HG03064 (cell line): ENCODE results near the gene RAB23.
A peak's percentile ranks its signal among the peaks of the same experiment; 100 is the strongest.
"Not testable (repeated sequence)": the region's sequence is repeated elsewhere in the genome, so short reads cannot be mapped to it uniquely, and the experiment has no call there.

Experiments used
- ATAC-seq: cut with Tn5 transposase; IDR thresholded peaks from one replicate; pipeline ENCODE4 v1.9.1; 2021; ENCODE audit warnings: low read depth; ENCODE audit not compliant: unreplicated experiment

The RAB23 gene

DNA sequence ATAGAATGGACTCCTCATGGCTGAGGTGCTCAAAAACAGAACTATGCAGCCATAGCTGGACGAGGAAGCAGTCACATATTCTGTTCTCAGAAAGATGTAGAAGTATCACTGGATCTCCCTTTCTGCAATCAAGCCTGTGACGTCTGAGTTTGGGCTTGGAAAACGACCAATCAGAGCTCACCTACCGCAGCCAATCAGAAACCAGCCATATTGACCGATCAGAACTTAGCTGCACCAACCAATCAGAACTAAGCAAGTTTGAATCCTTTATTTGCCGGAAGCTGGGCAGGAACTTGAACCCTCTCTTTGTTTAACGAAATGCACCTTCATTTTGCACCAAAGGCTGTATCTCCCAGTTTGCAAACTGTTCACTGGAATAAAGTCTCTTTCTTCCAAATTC lies 21.8 kb upstream of the RAB23 start:
- no peak for ATAC-seq

DNA sequence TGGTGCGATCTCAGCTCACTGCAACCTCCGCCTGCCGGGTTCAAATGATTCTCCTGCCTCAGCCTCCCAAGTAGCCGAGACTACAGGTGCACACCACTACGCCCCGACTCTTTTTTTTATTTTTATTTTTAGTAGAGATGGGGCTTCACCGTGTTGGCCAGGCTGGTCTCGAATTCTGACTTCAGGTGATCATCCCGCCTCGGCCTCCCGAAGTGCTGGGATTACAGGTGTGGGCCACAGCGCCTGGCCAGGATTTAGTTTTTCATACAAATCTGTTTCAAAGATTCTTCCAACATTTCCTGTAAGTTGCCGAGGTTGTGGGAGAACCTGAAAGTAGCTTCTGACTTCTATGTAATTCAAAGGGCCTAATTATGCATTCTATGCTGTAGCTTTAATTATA lies 21.4 kb upstream of the RAB23 start:
- not testable (repeated sequence) for ATAC-seq

DNA sequence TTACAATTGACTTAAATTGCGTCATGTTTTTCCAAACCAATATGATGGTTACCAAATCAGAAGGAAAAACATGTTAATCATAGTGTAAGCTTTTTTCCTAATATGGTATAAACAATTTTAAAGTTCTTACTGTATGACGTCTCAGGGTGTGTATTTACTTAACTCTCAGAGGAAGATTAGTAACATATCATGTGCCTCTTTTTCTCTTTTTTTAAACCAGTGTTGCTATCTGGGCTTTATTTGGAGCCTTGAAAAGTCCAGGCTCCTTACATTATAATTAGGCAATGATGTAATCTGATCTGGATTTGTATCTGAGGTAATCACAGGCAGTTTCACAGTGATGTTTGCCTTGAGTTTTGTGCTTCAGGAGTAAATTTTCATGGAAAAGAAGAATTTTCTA lies 20.4 kb upstream of the RAB23 start:
- ATAC-seq = no peak

DNA sequence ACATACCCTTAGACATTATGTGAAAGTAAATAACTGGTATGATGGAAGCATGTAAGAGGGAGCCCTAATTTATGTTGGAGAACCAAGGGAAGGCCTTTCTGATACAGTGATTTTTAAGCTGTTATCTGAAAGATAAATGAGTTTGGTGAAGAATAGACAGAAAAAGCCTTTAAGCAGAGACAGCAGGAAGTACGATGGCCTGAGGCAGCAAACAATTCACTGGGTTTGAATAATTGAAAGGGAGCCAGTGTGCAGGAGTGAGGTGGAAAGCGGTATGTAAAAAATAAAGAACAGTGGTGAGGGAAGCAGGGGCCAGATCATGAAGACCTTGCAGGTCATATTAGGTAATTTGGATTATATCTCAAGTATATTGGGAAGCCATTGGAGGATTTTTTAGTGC lies 4.1 kb upstream of the RAB23 start:
- no peak for ATAC-seq

DNA sequence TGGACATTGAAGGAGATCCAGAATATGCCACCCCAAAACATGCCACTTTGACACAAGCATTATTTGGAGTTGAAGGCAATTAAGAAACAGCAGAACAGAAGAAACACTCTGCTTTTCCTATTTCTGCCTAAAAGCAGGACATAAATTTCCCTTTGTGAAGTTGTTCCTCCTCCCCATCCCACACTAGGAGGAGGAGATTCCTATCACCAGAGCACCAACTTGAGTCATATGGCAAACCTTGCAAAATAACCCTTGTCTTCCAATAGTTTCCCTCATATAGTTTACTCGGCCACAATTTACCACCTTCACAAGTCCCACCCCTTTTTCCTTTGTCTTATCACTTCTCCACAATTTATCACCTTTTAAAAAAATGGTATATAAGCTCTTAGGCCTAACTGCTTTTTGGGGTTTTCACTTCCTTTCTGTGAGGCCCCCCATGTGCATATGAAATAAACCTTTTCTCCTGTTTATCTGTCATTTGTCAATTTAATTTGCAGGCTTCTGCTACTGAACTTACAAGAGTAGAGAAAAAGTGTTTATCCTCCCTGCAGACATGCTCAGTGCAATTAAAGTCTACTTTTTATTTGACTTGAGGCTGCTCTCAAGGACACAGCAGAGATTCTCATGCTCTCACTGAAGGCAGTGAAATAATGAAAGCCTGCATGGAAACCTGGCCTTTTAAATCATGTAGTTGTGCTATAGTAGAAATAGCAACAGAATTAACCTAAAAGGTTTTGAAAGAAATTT lies 2.8 kb upstream of the RAB23 start:
- no peak for ATAC-seq

DNA sequence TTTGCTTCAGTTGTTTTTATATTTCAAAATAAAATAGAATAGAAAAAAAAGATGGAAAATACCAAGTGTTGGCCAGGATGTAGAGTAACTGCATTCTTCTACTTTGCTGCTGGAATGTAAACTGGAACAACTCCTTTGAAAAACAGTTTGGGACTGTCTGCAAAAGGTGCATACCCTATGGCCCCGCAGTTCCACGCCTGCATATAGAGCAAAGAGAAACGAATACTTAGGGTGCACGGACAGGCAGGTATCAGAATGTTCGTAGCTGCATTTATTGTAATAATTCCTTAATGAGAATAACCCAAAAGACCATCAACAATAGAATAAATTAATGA lies 603 bp upstream of the RAB23 start:
- ATAC-seq = no peak

DNA sequence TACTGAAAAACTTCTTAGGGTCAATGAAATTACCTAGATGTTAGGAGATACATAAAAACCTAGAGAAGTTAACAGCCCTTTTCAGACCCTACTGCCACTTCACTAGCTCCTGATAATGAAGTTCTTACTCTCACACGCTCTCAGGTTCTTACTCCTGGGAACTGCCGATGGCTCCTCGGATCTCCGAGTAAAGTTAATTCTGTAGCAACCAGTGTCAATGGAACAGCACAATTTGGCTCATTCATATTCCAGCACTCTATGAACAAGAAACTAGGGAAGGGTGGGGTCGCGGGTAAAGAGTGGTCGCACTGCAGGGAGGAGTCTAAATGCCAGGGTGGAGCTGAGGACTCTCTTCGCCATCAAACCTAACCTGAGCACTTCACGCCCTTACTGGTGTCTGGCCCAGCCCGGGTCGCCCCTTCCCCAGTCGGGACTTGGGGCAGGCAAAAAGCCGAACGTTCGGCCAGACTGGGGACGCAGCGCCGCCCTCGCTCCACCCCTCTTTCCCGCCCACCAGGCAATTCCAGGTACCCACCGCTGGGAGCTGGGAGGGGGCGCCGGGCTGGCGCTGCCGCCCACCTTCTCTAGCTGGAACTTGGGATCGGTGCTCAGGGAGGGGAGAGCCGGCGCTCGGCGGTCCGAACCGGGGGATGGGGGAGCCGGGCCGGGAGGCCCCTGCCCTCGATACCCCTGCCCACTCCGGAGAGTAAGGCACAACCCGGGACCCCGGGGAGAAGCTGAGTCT lies 744 bp downstream of the RAB23 start:
- ATAC-seq = peak; percentile 51

DNA sequence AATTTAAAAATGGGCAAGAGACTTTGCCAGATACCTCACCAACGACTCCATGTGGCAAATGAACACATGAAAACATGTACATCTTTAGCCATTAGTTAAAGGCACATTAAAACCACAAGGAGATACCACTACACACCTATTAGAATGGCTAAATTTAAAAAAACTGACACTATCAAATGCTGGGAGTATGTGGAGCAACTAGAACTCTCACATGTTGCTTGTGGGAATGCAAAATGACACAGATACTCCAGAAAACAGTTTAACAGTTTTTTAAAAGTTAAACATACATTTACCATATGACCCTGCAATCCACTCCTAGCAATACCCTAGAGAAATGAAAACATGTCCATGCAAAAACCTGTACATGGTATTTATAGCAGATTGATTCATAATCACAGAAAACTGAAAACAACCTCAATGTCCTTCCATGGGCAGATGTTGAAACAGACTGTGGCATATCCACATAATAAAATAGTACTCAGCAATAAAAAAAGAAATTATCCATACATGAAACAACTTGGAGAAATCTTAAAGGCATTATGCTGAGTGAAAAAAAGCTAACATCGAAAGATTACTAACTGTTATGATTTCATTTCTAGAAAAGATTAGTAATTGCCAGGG lies 1.9 kb downstream of the RAB23 start:
- no peak for ATAC-seq

DNA sequence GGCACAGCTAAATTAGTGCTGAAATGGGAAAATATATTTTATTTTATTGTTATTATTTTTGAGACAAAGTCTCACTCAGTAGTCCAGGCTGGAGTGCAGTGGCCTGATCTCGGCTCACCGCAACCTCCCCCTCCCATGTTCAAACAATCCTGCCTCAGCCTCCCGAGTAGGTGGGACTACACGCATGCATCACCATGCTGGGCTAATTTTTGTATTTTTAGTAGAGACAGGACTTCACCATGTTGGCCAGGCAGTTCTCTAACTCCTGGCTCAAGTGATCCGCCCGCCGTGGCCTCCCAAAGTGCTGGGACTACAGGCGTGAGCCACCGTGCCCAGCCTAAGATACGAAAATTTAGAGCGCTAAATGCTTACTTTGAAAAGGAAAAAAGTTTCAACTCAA lies 4.8 kb downstream of the RAB23 start:
- ATAC-seq = no peak

DNA sequence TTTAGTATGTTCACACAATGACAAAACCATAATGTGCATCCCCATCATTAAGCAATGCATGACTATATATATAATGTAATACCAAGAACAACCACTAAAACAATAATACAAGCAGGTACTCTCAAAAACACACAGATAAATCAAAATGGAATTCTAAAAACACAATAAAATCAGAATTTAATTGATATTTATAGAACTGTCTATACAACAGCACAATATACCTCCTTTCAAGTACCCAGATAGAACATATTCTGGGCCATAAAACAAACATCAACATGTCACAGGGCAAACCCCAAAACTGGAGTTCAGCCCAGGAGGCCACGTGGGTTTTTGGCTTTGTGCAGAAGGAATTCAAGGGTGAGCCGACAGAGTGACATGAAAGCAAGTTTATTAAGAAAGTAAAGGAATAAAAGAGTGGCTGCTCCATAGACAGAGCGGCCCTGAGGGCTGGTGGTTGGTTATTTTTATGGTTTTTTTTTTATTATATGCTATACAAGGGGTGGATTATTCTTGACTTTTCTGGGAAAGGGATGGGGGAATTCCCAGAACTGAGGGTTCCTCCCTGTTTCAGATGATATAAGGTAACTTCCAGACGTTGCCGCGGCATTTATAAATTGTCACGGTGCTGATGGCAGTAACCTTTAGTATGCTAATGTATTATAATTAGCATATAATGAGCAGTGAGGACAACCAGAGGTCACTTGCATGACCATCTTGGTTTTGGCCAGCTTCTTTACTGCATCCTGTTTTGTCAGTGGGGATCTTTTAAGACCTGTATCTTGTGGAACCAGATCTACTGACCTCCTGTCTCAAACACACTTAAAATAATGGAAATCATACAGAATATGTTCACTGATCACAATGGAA lies 5.6 kb downstream of the RAB23 start:
- no peak for ATAC-seq

DNA sequence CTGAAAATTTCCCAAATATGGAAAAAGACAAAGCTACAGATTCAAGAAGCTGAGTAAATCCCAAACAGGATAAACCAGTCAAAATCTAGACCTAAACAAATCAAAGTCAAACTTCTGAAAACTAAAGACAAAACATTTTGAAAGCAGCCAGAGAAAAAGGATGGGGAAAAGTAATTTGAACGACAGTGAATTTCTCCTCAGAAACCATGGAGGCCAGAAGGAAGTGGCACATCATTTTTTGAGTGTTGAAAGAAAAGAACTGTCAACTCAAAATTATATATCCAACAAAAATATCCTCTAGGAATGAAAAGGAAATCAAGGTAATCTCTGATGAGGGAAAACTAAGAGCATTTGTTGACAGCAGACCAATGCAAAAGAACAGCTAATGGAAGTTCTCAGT lies 6.8 kb downstream of the RAB23 start:
- ATAC-seq = no peak

DNA sequence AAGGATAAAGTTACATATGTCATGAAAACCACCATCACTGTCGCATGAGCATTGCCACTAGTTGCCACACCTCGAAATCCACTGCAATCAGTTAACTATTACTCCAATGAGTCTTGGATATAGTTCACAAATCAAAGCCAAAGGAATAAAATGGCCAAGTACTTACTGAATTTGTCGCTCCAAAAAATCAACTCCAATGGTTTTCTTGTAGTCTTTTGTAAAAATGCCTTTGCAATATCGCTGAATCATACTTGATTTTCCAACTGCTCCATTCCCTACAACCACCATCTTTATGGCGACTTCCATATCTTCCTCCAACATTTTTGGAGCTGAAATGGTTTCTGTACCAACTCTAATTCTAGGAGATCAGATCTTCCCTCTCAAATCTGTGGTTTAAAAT lies 12.0 kb downstream of the RAB23 start:
- no peak for ATAC-seq

DNA sequence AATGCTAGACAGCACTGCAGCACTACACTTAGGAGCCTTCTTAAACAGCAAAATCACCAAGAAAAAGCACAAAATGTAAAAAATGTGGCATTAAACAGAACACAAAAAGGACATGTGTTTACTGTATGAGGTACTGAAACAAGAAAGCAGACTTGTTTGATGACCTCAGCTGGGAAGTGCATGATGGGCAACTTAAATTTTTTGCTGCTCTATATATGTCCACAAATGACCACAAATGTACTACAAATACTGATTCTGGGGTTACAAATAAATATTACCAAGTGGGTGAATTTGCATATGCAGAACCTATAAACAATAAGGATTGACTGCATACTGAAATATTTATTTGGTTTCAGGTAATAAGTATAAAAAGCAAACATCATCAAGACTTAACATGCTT lies 13.1 kb downstream of the RAB23 start:
- ATAC-seq = no peak

DNA sequence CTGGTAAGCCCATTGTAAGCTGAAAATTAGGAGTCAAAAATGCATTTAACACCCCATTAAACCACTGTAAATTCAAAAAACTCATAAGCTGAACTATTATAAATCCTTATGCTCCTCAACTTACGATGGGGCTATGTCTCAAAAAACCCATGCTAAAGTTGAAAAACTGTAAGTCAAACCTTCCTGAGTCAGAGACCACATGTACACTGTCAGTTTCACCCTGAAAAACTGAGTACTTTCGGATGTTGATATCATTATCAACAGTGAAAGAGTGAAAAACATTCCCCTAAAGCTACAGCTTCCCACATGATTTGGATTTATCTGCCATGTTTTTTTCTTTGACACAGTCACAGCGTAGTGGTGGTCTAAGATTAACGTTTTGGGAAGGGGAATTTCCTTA lies 14.2 kb downstream of the RAB23 start:
- ATAC-seq = no peak

DNA sequence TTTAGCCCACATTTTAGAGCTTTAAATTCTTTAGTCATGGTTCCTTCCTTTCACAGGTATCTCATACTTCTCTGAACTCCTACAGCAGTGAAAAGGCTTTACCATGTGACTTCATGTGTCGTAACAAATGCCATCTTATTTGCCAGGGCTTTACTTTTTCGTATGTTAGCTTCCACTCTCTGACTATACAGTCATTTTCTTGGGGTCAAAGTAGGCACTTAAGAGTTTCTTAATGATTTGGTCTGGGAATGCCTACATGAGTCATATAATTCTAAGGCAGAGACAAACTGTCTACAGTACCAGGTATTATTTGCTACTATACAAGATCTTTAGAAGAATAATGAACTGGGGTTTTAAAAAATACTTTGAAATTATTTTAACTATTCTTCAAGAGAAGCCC lies 15.0 kb downstream of the RAB23 start:
- no peak for ATAC-seq

DNA sequence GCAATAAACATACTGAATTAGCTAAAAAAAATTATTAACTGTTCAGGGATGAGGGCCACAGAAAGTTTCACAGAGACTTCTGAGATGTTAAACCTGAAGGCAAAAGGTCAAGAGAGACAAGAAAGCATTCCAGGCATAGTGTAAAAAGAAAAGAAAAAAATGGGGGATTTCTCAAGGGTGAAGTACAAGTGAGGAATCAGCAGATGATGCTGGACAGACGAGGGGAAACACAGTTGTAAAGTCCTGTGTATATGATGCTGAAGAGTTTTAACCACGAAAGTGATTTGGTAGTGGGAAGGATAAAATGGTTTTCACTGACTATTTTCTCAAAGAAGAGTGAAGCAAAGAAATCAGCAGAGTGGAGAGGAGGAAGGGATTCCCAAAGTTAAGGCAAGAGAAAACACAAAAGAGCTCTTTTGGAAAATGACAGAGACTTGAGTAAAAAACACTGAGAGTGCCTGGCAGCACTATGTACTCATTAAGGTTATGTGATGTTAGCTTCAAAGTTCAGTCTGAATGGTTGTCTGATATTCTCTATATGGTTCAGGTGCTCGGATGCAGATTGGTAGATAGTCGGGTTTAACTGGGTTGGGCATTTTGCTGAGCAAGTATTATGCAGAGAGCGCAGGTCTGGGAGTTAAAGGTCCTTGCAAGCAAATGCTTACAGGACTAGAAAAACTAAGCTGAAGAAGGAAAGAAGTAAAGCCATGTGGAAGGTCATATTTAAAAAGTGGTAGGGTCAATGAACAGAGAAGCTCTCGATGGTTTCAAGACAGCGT lies 16.4 kb downstream of the RAB23 start:
- ATAC-seq = no peak

DNA sequence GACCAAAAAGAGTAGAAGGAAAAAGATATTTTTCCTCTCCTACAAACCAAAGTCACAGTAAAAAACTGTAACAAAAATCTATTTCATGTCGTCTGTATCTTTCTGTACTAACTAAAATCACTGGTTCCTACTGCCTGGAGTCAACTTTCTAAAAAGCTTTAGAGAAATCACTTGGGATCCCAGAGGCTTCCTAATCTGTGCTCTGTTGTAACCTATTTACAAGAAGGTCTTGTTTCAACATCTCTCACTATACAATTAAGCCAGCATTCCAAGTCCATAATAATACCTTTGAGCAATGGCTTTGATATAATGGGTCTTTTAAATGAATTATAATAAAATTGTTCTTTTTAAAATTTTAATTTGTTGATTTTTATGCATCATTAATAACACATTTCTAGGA lies 20.4 kb downstream of the RAB23 start:
- ATAC-seq = no peak

DNA sequence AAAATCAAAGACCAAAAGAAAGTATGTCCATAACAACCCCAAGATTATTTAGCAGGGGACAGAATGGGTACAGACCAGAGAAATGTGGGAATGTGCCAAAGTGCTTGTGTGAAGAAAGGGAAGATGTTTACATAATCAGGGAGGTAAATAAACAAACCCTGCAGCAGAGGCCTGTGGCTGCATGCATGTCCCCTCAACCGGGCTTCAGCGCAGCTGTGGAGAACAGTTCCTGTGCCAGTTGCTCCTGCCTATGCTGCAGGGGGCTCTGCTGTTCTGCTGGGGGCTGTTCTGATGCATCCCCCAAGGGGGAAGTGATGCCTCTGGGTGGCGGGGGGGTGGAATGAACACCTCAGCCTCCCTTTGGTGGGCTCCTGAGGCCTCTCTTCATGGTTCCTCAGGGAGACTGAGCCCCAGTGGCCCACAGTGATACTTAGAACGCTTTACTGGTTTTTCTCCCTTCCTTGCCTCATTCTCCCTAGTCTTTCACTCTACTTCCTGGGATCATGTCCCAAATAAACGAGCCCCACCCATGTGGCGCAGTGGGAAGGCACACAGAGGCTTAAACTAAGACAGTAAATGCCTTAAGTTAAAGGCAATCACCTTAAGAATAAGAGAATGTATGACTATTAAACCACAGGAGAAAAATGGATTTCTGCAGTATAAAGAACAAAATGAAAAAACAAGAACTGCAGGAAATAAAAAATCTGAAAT lies 23.0 kb downstream of the RAB23 start:
- no peak for ATAC-seq

DNA sequence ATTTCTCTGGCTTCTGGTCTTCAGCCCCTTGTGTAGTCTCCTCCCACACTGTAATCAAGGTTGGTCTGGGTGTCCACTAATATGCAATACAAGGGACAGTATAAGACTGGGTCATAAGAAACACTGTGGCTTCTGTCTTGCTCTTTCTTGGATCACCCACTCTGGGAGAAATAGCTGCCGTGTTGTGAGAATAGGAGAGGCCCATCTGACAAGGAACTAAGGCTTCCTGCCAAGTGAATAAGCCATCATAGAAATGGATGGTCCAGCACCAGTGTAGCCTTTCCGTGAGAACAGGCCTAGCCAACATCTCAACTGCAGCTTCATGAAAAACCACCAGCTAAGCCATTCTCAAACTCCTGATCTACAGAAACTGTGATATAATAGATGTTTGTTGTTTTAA lies 26.6 kb downstream of the RAB23 start:
- ATAC-seq = no peak

DNA sequence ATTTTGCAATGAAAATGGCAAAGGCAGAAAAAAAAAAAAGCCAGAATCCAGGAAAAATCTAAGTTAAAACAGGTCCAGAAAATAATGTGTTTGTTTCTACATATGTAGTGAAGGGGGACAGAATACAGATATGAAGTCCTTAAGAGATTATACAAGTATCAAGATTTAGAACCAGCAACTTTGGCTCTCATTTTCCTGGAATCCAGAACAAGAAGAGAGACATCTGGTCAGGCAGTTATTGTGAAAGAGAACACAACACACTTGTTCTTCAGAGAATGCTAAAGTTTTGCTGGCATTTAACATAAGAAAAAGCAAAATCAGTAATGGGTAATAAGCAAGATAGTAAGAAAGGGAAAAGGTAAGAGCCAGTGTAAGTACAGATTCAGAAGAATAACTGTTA lies 28.9 kb downstream of the RAB23 start:
- ATAC-seq = no peak
